HT1080 (cell line): Measurements from ENCODE around the gene NDUFS2. TPM values are rescaled to one million over a fixed set of nuclear protein-coding genes. Genes with fewer than 3 reads are reported as not detected.

ENCODE experiments used
- DNase-seq: peaks from one replicate; pipeline ENCODE4 v3.0.0-alpha.2; 2015; ENCODE audit warnings: low read depth
- total RNA-seq: library from RNA; depleted of rRNA; stranded (reverse); fragments of >200 nt; shearing (Covaris generic); gene quantifications from 2 replicates; pipeline ENCODE4 v1.2.3, GENCODE V29; 2014

The NDUFS2 gene
- total RNA-seq, 1 experiment from 2014 or later: 185 TPM

DNA sequence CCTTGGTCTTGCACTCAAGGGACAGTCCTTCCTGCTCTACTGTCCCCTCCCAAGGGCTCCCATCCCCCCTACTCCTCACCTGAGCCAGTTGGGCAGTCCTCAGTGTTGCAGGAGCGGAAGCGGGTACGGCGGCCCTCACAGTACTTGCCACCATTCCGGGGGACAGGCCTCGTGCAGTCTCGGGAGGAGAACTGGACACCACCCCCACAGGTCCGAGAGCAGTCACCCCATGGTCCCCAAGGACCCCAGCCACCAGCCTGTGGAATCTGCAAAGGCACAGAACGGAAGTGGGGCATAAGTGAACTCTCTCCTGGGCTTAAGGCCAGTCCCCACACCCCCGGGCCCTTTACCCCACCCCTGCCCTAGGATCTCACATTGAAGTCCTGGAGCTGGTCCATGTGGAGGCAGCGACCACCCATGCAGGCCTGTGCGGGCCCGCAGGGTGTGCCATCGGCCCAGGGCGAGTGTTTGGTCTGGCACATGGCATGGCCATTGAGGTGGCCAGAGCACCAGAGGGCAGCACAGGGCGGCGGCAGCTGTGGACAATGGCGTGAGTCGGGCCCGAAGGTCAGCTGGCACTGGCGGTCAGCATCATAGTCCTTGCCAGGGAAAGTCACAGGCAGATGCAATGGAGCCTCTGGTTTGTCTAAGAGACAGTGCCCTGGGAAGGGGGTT is 8.5 kb upstream of the NDUFS2 start:
- DNase-seq: no peak

DNA sequence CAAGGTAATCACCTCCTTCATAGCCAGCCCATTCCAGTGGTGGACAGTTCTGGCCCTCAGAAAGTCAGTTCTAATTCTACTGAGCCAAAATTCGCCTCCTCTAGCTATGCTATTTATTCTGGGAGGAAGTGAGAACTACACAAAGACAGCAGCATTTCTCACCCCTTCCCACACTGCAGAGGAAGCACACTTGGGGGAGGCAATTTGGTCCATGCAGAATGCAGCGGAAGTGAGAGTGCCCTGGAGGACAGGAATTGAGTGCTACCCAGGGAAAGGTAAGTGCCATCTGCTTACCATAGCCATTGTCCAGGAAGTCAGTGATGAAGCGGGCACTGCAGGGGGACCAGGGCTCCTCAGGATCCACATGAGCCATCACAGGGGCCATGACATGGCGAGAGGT is 7.0 kb upstream of the NDUFS2 start:
- no peak for DNase-seq

DNA sequence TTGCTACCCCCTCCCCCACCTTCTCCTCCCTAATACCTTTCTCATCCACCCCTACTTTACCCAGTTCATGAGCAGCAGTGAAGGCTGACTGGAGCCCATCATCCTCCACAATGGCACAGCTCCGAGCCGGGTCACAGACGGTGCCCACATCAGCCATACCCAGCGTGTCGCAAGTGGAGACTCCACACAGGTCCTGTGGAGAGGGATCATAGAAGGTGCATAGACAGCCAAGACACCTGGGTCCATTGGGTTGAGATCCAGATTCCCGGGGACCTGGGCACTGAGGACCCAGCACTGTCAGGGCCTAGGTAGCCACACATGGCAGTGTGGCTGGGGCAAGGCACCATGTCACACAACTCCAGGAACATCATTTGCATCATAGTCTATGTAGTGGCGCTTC is 6.1 kb upstream of the NDUFS2 start:
- DNase-seq: no peak

GRCh38 chr1:161196521-161197451 is 5.4 kb upstream of the NDUFS2 start:
- DNase-seq: no peak

DNA sequence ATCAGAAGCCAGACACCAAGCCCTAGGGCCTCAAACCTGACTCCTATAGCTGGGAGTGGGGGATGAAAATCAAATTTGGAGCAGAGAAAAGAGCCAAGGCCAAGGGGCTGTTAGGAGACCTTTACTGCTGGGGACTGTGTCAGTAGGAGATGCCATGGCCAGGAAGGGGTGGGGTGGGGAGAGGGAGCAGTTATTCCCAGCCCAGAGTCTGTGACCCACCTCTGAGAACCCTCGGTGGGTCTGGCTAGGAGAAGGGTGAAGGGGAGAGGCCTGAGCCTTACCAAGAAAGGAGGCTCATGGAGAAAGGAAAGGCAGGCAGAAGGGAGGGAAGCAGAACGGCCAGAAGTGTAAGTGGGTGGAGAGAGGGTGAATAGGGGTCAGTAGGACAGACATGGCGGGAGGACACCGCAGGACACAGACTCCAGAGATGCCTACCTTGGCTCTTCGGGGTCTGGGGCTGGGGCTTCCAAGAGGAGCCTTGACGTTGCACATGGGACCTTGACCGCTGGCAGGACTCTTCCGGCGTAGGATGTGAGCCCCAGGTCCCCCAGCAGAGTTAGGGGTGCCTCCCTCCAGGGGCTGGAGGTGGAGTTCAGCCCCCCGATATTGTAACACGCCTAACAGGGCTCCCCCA is 4.5 kb upstream of the NDUFS2 start:
- DNase-seq: no peak

GRCh38 chr1:161198194-161198896 is 3.8 kb upstream of the NDUFS2 start:
- DNase-seq: no peak

GRCh38 chr1:161198897-161199431 is 3.2 kb upstream of the NDUFS2 start, which contains the start of gene ADAMTS4:
Gene ADAMTS4 (minus strand): TSS chr1:161199054. CDS start chr1:161198627, 427 bp downstream.
- DNase-seq: no peak

DNA sequence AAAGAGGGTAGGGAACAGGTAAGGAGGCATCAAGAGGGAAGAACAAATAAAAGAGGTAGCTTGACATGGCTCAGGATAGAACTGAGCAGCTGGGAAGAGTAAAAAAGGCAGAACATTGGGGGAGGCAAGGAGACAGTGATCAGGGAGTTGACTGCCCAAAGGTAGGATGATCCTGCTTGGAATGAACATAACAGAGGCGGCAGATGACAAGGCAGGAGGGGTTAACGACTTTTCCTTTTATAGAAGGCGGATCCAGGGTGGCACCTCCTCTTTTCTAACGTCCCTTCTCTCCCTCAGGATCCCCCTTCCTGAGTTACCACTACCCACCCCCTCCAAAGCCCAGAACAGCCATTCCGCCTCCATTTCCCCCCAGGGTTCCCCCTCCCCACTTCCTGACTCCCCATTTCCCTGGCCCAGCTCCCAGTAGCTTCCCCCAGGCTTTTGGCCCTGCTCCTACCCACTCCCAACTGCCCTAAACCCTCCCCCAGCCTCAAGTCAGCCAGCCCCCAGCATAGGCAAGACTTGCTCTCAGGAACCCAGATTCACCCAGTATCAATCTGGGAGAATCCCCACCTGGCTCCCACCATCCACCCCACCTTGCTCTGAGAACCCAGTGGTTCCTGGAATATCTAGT is 2.5 kb upstream of the NDUFS2 start:
- DNase-seq: no peak

- DNase-seq: peak; percentile 34
Observed at GRCh38 chr1:161200421-161200991, 1.7 kb upstream of the NDUFS2 start.

GRCh38 chr1:161200992-161201835 is 953 bp upstream of the NDUFS2 start:
- peak; percentile 84 for DNase-seq

- no peak for DNase-seq
Observed at GRCh38 chr1:161206411-161207140, 4.4 kb downstream of the NDUFS2 start.

GRCh38 chr1:161207173-161207572 is 5.0 kb downstream of the NDUFS2 start:
- no peak for DNase-seq

- DNase-seq: peak; percentile 70
Observed at GRCh38 chr1:161209790-161210409, 7.7 kb downstream of the NDUFS2 start.

DNA sequence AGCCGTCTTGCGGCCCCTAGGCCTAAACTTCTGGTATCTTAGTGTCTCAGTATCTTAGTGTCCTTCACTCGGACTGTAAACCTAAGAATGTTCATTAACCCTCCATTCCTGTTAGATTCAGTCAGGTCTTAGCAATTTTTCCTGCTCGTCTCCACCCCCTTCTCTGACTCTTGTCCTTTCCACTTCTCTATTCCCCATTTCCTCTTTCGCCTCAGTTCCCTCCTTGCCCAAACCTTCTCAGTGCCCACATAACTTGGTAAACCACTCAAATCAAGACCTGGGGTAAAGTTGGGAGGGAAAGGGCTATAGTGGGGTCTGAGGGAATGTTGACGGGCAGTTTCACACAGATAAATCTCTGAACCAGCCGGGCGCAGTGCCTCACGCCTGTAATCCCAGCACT is 12.2 kb downstream of the NDUFS2 start:
- DNase-seq: no peak

- DNase-seq: no peak
Observed at GRCh38 chr1:161215076-161215475, 12.9 kb downstream of the NDUFS2 start, which contains the start of gene FCER1G. Gene FCER1G (plus strand): TSS chr1:161215295. CDS start chr1:161215322, 27 bp downstream.

DNA sequence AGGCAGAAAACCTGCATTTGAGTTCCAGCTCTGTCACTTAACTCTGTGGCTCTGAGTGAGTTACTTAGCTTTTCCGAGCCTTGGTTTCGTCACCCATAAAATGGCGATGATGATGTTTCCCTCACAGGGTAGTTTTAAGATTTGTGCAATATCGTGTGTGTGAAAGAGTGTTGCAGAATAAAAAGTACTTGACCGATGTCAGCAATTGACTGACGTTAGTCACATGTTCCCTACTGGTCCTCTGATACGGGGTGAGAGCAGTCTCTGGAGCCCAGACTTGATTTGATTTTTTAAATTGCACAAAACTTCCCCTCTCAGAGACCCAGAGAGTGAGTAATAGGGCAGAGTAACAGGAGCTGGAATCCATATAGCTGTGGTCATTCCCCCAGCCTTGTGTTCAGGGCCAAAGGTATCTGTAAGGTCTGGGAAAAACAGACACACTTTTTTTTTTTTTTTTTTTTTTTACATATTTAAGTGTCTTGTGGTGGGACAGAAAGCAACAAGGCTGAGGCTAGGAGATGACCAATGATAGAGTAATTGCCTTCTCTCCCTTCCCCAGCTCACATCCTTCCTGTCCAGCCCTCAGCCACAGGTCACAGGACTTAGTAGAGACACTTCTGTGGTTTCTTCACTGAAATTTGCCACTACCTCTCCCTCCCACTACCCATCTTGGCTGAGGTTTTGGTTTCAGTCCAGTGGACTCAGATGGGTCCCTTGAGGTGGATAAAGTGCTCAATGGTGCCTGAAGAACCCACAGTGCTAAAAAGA is 15.0 kb downstream of the NDUFS2 start:
- peak; percentile 89 for DNase-seq

DNA sequence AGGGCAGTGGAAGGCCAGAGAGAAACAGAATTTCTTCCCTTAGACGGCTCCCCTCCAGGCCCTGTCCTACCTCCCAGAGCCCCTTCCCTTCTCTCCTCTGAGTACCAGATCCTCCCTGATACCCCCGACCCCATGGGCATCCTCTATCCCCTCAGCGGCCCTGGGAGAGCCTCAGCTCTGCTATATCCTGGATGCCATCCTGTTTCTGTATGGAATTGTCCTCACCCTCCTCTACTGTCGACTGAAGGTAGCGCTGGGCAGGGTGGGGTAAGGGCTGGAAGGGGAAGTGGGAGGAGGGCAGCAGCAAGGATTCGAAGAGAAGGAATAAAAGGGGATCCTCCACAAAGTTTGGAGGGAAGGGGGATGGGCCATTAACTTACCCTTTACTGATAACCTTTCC is 15.7 kb downstream of the NDUFS2 start:
- DNase-seq: no peak
